Naive B cell (primary cell): ENCODE data around the gene TNFRSF19. TPM values are rescaled to one million over a fixed set of nuclear protein-coding genes. Genes with fewer than 3 reads are reported as not detected.
"Not testable (repeated sequence)": the region's sequence is repeated elsewhere in the genome, so short reads cannot be mapped to it uniquely, and the experiment has no call there.

Experiments used
- ATAC-seq, 2 donors: fragments of 150-1000 bp; cut with Tn5 transposase; 2 replicates each; pipeline ENCODE4 v1.10.0; 2021; ENCODE audit warnings: low read depth in 2 of 2, mild to moderate bottlenecking in 2 of 2, moderate library complexity in 2 of 2
- DNase-seq: peaks from one replicate; pipeline ENCODE4 v3.0.0; 2022
- H3K27ac Mint-ChIP-seq, 6 donors: one replicate each; pipeline ENCODE4 v1.8.0; 2020 to 2022; ENCODE audit warnings: mild to moderate bottlenecking in 6 of 6, mixed read lengths in 6 of 6, moderate library complexity in 5 of 6, inconsistent platforms in 2 of 6
- H3K27me3 Mint-ChIP-seq, 3 donors: one replicate each; pipeline ENCODE4 v1.8.0; 2021 to 2022; ENCODE audit warnings: mixed read lengths in 3 of 3, mild to moderate bottlenecking in 1 of 3
- H3K36me3 Mint-ChIP-seq, 2 donors: one replicate each; pipeline ENCODE4 v1.8.0; 2020 to 2022; ENCODE audit warnings: mixed read lengths in 2 of 2, inconsistent platforms in 1 of 2, mild to moderate bottlenecking in 1 of 2
- H3K4me1 Mint-ChIP-seq, 3 donors: one replicate each; pipeline ENCODE4 v1.8.0; 2020 to 2022; ENCODE audit warnings: mixed read lengths in 3 of 3, inconsistent platforms in 1 of 3, mild to moderate bottlenecking in 1 of 3, moderate library complexity in 1 of 3
- H3K4me3 Mint-ChIP-seq, 8 donors: one replicate each; pipeline ENCODE4 v1.8.0; 2020 to 2022; ENCODE audit warnings: mild to moderate bottlenecking in 8 of 8, mixed read lengths in 8 of 8, moderate library complexity in 8 of 8, inconsistent platforms in 2 of 8
- H3K9me3 Mint-ChIP-seq, 7 donors: one replicate each; pipeline ENCODE4 v1.8.0; 2020 to 2022; ENCODE audit warnings: mixed read lengths in 7 of 7, mild to moderate bottlenecking in 5 of 7, inconsistent platforms in 2 of 7, moderate library complexity in 1 of 7
- polyA plus RNA-seq, 6 donors: library from polyadenylated mRNA; unstranded; fragments of 300-500 nt; fragmentation: Illumina TruSeq; gene quantifications; one replicate each; pipeline ENCODE4 v1.2.3, GENCODE V29; 2021; ENCODE audit warnings: low read depth in 6 of 6

TNFRSF19 gene
- polyA plus RNA-seq, 6 donors from 2014 or later, result 0.54 to 1.9 (median 1.3) TPM; not detected in 2

- Mint-ChIP-seq H3K4me3 (peak overlapping the region; percentile 66 to 91 (median 84)), H3K27me3 (peaks cover 28 to 56% (median 47%) of the 10 kb centered on the region in 3 donors), H3K9me3 (peaks cover 0 to 5% (median 0%) of the 10 kb centered on the region in 7 donors), H3K27ac (peak overlapping the region in 3 of 6 donors; percentile 42 to 88 (median 84)), H3K36me3 (peaks cover 0 to 11% of the 10 kb centered on the region in 2 donors), H3K4me1 (peaks cover 7 to 13% (median 12%) of the 10 kb centered on the region in 3 donors)
- ATAC-seq, result peak; percentile 58 to 60
- DNase-seq, result no peak
Observed at GRCh38 chr13:23578411-23579071, 8.3 kb downstream of the TNFRSF19 start.

DNA sequence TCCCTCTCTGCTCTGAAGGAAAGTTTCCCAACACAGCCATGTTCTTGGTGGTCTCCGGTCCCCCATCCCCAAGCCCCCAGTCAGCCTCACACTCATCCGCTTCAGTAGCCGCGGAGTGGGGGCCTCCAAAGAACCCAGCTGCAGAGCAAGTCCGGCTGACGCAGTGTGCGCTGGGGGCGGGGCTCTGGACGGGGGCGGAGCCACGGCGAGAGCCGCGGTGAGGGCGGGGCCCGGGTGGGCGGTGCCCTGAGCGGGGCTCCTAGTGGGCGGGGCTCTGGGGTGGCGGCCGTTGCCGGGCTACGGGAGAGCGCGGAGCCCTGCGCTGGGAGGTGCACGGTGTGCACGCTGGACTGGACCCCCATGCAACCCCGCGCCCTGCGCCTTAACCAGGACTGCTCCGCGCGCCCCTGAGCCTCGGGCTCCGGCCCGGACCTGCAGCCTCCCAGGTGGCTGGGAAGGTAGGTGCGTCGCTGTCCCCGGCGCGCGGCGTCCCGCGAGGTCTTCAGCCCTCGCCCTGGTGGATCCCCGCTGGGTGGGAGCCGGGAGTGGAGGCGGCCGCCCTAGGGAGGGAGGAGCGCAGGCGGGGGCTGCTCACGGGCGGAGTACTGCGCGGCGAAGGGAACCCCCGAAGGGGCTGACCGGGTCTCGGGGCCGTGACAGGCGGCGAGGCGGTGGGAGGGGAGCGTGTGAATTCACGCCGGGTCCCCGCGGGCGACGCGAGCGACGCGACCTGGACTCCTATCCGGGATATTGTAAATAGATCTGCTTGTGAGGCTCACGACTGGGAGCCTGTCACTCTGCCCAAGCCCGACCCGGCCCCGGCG, 9.1 kb downstream of the TNFRSF19 start:
- DNase-seq (peak; percentile 88), ATAC-seq (peak; percentile 86 to 88)
- H3K4me3 Mint-ChIP-seq, result peak overlapping the region; percentile 78 to 91 (median 86)
- peaks cover 0 to 5% (median 0%) of the 10 kb centered on the region in 7 donors for H3K9me3 Mint-ChIP-seq
- peak overlapping the region in 2 of 6 donors; percentile 83 to 88 for H3K27ac Mint-ChIP-seq
- H3K27me3 Mint-ChIP-seq, result peaks cover 34 to 57% (median 48%) of the 10 kb centered on the region in 3 donors
- H3K4me1 Mint-ChIP-seq, result peaks cover 7 to 13% (median 12%) of the 10 kb centered on the region in 3 donors
- peaks cover 0 to 11% of the 10 kb centered on the region in 2 donors for H3K36me3 Mint-ChIP-seq

DNA sequence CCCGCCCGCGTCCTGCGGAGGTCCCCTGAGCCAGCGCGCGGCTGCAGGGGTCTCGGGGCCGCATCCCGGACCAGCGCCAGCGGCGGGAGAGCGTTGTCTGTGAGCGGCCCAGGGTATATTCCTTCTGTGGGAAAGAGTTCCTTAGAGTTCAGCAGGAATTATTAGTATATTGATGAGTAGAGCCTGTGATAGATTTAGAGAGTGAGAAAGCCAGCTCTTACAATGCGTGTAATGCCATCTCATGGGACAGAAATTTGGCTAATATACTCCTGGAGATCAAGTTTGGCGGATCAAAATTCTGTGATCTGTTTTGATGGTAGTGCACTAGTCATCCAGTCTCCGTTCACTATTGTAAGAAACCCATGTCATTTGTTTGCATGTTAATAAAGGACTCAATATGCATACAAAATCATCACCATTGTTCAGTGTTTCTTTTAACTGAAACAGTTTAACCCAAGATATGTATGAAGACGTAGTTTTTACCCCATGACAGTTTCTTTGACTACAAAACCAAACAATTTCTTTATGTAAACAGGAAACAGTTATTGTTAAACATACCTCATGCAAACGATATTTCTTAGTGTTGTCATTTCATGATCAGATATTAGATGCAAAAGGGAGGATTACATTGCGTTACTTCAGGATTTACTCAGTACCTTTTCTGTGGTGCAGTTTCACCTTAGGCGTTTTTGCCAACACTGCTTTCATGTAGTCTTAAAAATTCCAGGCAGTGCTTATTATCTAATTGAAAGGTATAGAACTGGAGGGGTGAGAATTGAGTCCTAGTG, 9.9 kb downstream of the TNFRSF19 start:
- ATAC-seq, result no peak
- Mint-ChIP-seq H3K36me3 (peaks cover 0 to 11% of the 10 kb centered on the region in 2 donors), H3K27me3 (peaks cover 38 to 52% (median 41%) of the 10 kb centered on the region in 3 donors)

GRCh38 chr13:23580684-23581060, 10.5 kb downstream of the TNFRSF19 start:
- DNase-seq (no peak), ATAC-seq (no peak)
- H3K27ac Mint-ChIP-seq, result no peak overlapping the region
- peaks cover 0 to 5% (median 0%) of the 10 kb centered on the region in 7 donors for H3K9me3 Mint-ChIP-seq
- H3K27me3 Mint-ChIP-seq, result peaks cover 44 to 57% (median 46%) of the 10 kb centered on the region in 3 donors
- H3K36me3 Mint-ChIP-seq, result peaks cover 0 to 11% of the 10 kb centered on the region in 2 donors
- H3K4me3 Mint-ChIP-seq, result peak overlapping the region in 3 of 8 donors; percentile 78 to 87 (median 86)
- H3K4me1 Mint-ChIP-seq, result peaks cover 7 to 13% (median 12%) of the 10 kb centered on the region in 3 donors

More for the DNA sequence above, 9.9 kb downstream of the TNFRSF19 start:
- peaks cover 0 to 5% (median 0%) of the 10 kb centered on the region in 7 donors for H3K9me3 Mint-ChIP-seq
- H3K4me3 Mint-ChIP-seq, result peak overlapping the region; percentile 78 to 91 (median 86)
- peaks cover 7 to 13% (median 12%) of the 10 kb centered on the region in 3 donors for H3K4me1 Mint-ChIP-seq
- peak overlapping the region in 1 of 6 donors; percentile 34 for H3K27ac Mint-ChIP-seq
- DNase-seq, result no peak

DNA sequence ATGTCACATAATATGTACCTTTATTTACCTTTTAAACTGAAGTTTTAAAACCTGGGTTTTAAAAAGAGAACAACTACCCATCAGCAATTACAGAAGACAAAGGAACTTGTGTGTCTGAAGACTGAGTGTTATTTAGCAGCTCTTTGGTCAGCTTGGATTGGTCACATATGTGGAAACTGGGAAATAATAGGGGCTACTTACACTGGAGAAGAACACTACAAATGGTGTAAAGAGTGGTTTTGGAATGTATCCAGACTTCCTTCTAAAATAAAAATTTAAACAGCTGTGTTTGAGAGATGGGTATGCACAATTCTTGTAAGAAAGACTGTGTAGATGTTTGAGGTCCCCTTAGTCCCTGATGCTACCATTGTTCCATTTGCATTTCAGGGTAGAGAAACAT, 13.3 kb downstream of the TNFRSF19 start:
- no peaks in the 10 kb centered on the region for H3K9me3 Mint-ChIP-seq
- no peak overlapping the region for H3K4me3 Mint-ChIP-seq
- ATAC-seq, result no peak
- H3K36me3 Mint-ChIP-seq, result no peaks in the 10 kb centered on the region
- DNase-seq, result no peak
- peaks cover 41 to 45% (median 45%) of the 10 kb centered on the region in 3 donors for H3K27me3 Mint-ChIP-seq
- H3K27ac Mint-ChIP-seq, result no peak overlapping the region
- H3K4me1 Mint-ChIP-seq, result peaks cover 6 to 7% (median 6%) of the 10 kb centered on the region in 3 donors

DNA sequence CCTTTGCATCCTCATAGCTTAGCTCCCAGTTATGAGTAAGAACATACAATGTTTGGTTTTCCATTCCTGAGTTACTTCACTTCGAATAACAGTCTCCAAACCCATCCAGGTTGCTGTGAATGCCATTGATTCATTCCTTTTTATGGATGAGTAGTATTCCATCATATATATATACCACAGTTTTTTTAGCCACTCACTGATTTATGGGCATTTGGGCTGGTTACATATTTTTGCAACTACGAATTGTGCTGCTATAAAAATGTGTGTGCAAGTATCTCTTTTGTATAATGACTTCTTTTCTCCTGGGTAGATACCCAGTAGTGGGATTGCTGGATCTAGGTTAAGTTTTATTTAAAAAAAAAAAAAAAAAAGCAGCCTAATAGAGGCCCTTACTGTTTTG, 14.1 kb downstream of the TNFRSF19 start:
- no peak overlapping the region for H3K4me3 Mint-ChIP-seq
- DNase-seq, result no peak
- H3K27me3 Mint-ChIP-seq, result peaks cover 48 to 52% (median 51%) of the 10 kb centered on the region in 3 donors
- peaks cover 6 to 7% (median 6%) of the 10 kb centered on the region in 3 donors for H3K4me1 Mint-ChIP-seq
- no peaks in the 10 kb centered on the region for H3K9me3 Mint-ChIP-seq
- no peak for ATAC-seq
- H3K27ac Mint-ChIP-seq, result no peak overlapping the region
- H3K36me3 Mint-ChIP-seq, result no peaks in the 10 kb centered on the region

DNA sequence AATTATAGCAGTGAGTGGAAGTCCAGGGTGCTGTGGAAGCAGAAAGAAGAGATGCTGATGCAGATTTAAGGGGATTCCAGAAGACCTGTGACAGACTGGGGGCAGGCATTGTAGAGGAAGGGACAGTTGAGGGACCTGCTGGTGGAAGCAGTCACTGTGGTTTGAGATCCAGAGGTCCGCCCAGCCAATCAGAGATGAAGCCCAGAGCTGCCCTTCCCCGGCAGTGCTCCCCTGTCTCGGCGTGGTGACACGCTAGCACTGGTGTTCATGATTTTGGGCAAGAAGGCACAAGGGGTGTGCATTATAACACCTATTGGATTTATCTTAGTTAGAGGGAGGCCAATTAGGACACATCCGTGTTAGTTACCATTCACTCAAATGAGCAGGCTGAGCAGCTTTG, 16.1 kb downstream of the TNFRSF19 start:
- Mint-ChIP-seq H3K4me1 (no peaks in the 10 kb centered on the region), H3K36me3 (no peaks in the 10 kb centered on the region), H3K9me3 (no peaks in the 10 kb centered on the region), H3K4me3 (no peak overlapping the region), H3K27me3 (peaks cover 42 to 44% (median 43%) of the 10 kb centered on the region in 3 donors), H3K27ac (no peak overlapping the region)
- ATAC-seq (no peak), DNase-seq (no peak)

DNA sequence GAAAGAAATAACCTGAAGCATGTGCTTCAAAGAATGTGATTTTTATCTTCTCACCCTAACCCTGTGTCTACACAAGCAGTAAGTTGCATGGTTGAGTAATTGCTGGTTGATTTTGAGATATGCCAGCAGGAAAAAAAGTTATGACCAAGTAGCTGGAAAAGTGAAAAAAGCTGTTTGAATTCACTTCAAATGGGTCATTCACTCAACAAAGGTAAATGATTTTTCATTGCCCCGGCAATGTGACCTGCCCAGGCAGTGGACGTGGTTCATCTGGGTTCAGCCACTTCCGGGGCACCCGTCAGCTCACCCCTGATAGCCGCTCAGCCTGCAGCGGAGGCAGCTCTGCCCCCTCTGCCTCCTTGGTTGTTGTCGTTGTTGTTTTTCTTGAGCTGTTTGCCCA, 18.5 kb downstream of the TNFRSF19 start:
- no peaks in the 10 kb centered on the region for H3K36me3 Mint-ChIP-seq
- H3K4me1 Mint-ChIP-seq, result no peaks in the 10 kb centered on the region
- no peak overlapping the region for H3K4me3 Mint-ChIP-seq
- H3K27me3 Mint-ChIP-seq, result peaks cover 25 to 36% (median 30%) of the 10 kb centered on the region in 3 donors
- H3K9me3 Mint-ChIP-seq, result no peaks in the 10 kb centered on the region
- no peak for DNase-seq
- no peak overlapping the region for H3K27ac Mint-ChIP-seq
- no peak for ATAC-seq

- Mint-ChIP-seq H3K9me3 (no peaks in the 10 kb centered on the region), H3K27ac (no peak overlapping the region), H3K27me3 (peaks cover 32 to 39% (median 39%) of the 10 kb centered on the region in 3 donors), H3K4me3 (no peak overlapping the region), H3K4me1 (no peaks in the 10 kb centered on the region), H3K36me3 (peaks cover 0 to 5% of the 10 kb centered on the region in 2 donors)
- DNase-seq, result no peak
- no peak for ATAC-seq
Observed at GRCh38 chr13:23592596-23592995, 22.4 kb downstream of the TNFRSF19 start.

GRCh38 chr13:23593148-23593547, 22.9 kb downstream of the TNFRSF19 start:
- Mint-ChIP-seq H3K4me1 (no peaks in the 10 kb centered on the region), H3K27me3 (peaks cover 32 to 39% (median 34%) of the 10 kb centered on the region in 3 donors), H3K9me3 (no peaks in the 10 kb centered on the region), H3K4me3 (no peak overlapping the region), H3K27ac (no peak overlapping the region), H3K36me3 (peaks cover 0 to 5% of the 10 kb centered on the region in 2 donors)
- no peak for DNase-seq
- ATAC-seq, result no peak

DNA sequence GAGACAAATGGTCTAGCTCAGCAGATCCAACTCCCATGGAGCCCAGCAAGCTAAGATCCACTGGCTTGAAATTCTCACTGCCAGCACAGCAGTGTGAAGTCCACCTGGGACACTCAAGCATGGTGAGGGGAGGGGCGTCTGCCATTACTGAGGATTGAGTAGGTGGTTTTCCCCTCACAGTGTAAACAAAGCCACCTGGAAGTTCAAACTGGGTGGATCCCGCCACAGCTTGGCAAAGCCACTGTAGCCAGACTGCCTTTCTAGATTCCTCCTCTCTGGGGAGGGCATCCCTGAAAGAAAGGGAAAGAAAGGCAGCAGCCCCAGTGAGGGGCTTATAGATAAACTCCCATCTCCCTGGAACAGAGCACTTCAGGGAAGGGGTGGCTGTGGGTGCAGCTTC, 24.1 kb downstream of the TNFRSF19 start:
- H3K27ac Mint-ChIP-seq, DNase-seq: not testable (repeated sequence)
- peaks cover 29 to 36% (median 35%) of the 10 kb centered on the region in 3 donors for H3K27me3 Mint-ChIP-seq

GRCh38 chr13:23598369-23598768, 28.2 kb downstream of the TNFRSF19 start:
- Mint-ChIP-seq H3K4me1 (no peaks in the 10 kb centered on the region), H3K36me3 (peaks cover 10 to 14% of the 10 kb centered on the region in 2 donors), H3K9me3 (peaks cover 6 to 18% (median 9%) of the 10 kb centered on the region in 7 donors), H3K27me3 (peaks cover 38 to 48% (median 38%) of the 10 kb centered on the region in 3 donors), H3K4me3 (no peak overlapping the region), H3K27ac (no peak overlapping the region)
- ATAC-seq, result no peak
- DNase-seq, result no peak

More for the DNA sequence above, 24.1 kb downstream of the TNFRSF19 start:
- H3K36me3 Mint-ChIP-seq, H3K4me3 Mint-ChIP-seq, H3K4me1 Mint-ChIP-seq, H3K9me3 Mint-ChIP-seq, ATAC-seq: not testable (repeated sequence)
